Measurements from ENCODE around the gene CRKL. TPM values are rescaled to one million over a fixed set of nuclear protein-coding genes. Genes with fewer than 3 reads are reported as not detected.

Gene CRKL
- total RNA-seq, 1 experiment from 2014 or later: 106 TPM

DNA sequence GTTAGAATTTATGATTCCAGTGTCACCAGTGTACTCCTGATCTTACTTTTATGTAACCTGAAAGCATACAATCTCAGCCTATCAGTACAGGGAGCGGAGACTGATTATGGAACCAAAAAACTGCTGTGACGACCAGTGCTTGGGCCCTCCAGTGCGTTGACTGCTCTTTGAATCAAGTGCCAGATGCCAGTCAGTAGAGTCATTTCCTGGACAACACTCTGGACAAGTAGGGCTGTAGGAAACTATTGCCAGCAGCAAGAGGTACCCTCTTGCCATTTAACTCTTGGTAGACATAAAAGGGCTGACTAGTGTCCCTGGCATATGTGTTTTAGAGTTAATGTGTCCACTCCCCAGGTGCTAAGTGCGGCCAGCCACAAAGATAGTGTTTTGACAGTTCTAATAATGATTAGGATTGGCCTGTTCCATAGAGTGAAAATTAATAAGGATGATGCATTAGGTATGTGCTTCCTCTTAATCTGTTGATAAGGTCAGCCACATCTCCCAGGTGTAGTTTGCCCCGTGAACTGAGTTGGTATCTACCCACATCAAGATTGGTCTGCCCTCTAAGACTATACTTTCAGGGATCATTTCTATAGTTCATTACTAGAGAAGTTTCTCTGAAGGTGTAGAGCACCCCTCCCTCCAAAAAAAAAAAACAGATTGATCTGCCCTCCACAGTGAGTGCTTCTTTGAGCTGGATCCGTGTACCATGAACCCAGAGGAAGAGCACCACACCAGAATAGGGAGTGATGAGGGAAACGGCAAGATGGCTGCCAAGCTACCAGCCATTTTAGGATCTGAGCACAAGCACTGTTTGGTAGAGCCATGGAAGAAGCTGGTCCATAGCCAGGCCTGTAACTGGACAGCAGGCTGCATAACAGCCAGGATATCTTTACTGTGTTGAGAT, 29.1 kb downstream of the CRKL start:
- H3K56ac ChIP-seq (ENCODE audit: insufficient read length, low read depth, low read length): no peak overlapping the region
- no peak overlapping the region for H3K23ac ChIP-seq (ENCODE audit: insufficient read length, low read depth, low read length)
- no peak overlapping the region for H2AK5ac ChIP-seq (ENCODE audit: insufficient read length, low read length)
- H2BK20ac ChIP-seq (ENCODE audit: low read depth, low read length, poor library complexity, severe bottlenecking): no peak overlapping the region
- Mint-ChIP-seq H3K27me3 (ENCODE audit: low read depth) (no peaks in the 10 kb centered on the region; the same call in 1 of the 2 replicates), H3K4me3 (no peak overlapping the region), H3K36me3 (ENCODE audit: insufficient read depth in 1 of 3, low read depth in 3 of 3) (peaks cover 25 to 35% (median 34%) of the 10 kb centered on the region in 3 experiments; a peak in 6 of 7 replicates), H3K4me1 (peaks cover 3 to 17% of the 10 kb centered on the region in 2 experiments; a peak in 2 of 4 replicates), H3K27ac (no peak overlapping the region), H3K9me3 (no peaks in the 10 kb centered on the region)
- no peak overlapping the region for H2BK15ac ChIP-seq (ENCODE audit: low read depth, low read length)
- H4K8ac ChIP-seq (replicated peaks; ENCODE audit: insufficient read length, low read depth, low read length): no peak overlapping the region
- no peak for DNase-seq
- no CpG with 5 or more reads among the region's 7 CpGs for WGBS (ENCODE audit: extremely low coverage, insufficient read length, low lambda C conversion rate)
- no peaks in the 10 kb centered on the region for H3K9me3 ChIP-seq (ENCODE audit: control insufficient read depth, low read depth, low read length)
- no peak overlapping the region for H2BK5ac ChIP-seq (ENCODE audit: insufficient read length, low read length)
- H3K23me2 ChIP-seq (ENCODE audit: insufficient read length, low read depth, low read length, poor library complexity, severe bottlenecking): no peaks in the 10 kb centered on the region
- H3K14ac ChIP-seq (ENCODE audit: insufficient read depth, low read length): no peak overlapping the region
- H3K18ac ChIP-seq (ENCODE audit: insufficient read length, low read depth, low read length): no peak overlapping the region
- H3K4me1 ChIP-seq (ENCODE audit: insufficient read depth, low read length): no peaks in the 10 kb centered on the region
- H3K4ac ChIP-seq (ENCODE audit: low read depth, low read length): no peak overlapping the region
- no peak overlapping the region for H3T11ph ChIP-seq (ENCODE audit: low read length)
- no peak overlapping the region for H4K91ac ChIP-seq (ENCODE audit: insufficient read length, low read depth, low read length)
- H3K27ac ChIP-seq (ENCODE audit: insufficient read length, low read depth, low read length): no peak overlapping the region
- no peak overlapping the region for H2AFZ ChIP-seq (ENCODE audit: low read length)
- TF ChIP-seq, protein P1, sequence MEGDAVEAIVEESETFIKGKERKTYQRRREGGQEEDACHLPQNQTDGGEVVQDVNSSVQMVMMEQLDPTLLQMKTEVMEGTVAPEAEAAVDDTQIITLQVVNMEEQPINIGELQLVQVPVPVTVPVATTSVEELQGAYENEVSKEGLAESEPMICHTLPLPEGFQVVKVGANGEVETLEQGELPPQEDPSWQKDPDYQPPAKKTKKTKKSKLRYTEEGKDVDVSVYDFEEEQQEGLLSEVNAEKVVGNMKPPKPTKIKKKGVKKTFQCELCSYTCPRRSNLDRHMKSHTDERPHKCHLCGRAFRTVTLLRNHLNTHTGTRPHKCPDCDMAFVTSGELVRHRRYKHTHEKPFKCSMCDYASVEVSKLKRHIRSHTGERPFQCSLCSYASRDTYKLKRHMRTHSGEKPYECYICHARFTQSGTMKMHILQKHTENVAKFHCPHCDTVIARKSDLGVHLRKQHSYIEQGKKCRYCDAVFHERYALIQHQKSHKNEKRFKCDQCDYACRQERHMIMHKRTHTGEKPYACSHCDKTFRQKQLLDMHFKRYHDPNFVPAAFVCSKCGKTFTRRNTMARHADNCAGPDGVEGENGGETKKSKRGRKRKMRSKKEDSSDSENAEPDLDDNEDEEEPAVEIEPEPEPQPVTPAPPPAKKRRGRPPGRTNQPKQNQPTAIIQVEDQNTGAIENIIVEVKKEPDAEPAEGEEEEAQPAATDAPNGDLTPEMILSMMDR (conservative IDR thresholded peaks at IDR 0.05): no peak
- no peak overlapping the region for H3K9ac ChIP-seq (ENCODE audit: extremely low read depth, insufficient read length, low read length)
- H2BK120ac ChIP-seq (ENCODE audit: low read depth, low read length, poor library complexity, severe bottlenecking): no peak overlapping the region
- peaks cover 7% of the 10 kb centered on the region for H3K79me1 ChIP-seq (ENCODE audit: insufficient read depth, low read depth, low read length, poor library complexity, severe bottlenecking)
- H3K79me2 ChIP-seq (ENCODE audit: insufficient read depth, low read length): peaks cover 48% of the 10 kb centered on the region; the same call in 1 of the 2 replicates
- no peak overlapping the region for H2BK12ac ChIP-seq (ENCODE audit: insufficient read length, low read depth, low read length)
- no peaks in the 10 kb centered on the region for H3K27me3 ChIP-seq (ENCODE audit: insufficient read depth, low read length)
- H4K5ac ChIP-seq (ENCODE audit: insufficient read length, low read depth, low read length): no peak overlapping the region
- no peak overlapping the region for H3K4me2 ChIP-seq (ENCODE audit: insufficient read depth, insufficient read length, low read length)
- no peaks in the 10 kb centered on the region for H4K20me1 ChIP-seq (ENCODE audit: control insufficient read depth, insufficient read depth, insufficient read length)
